ENCODE measurements around the gene CHMP4A. TPM values are rescaled to one million over a fixed set of nuclear protein-coding genes. Genes with fewer than 3 reads are reported as not detected.
A peak's percentile ranks its signal among the peaks of the same experiment; 100 is the strongest.

CHMP4A gene
- total and polyA plus RNA-seq, 9 of the 15 experiments (the other 6 are each of a cell fraction or from before 2014, with no cell fraction given): 28.8 to 104 (median 52.7) TPM

DNA sequence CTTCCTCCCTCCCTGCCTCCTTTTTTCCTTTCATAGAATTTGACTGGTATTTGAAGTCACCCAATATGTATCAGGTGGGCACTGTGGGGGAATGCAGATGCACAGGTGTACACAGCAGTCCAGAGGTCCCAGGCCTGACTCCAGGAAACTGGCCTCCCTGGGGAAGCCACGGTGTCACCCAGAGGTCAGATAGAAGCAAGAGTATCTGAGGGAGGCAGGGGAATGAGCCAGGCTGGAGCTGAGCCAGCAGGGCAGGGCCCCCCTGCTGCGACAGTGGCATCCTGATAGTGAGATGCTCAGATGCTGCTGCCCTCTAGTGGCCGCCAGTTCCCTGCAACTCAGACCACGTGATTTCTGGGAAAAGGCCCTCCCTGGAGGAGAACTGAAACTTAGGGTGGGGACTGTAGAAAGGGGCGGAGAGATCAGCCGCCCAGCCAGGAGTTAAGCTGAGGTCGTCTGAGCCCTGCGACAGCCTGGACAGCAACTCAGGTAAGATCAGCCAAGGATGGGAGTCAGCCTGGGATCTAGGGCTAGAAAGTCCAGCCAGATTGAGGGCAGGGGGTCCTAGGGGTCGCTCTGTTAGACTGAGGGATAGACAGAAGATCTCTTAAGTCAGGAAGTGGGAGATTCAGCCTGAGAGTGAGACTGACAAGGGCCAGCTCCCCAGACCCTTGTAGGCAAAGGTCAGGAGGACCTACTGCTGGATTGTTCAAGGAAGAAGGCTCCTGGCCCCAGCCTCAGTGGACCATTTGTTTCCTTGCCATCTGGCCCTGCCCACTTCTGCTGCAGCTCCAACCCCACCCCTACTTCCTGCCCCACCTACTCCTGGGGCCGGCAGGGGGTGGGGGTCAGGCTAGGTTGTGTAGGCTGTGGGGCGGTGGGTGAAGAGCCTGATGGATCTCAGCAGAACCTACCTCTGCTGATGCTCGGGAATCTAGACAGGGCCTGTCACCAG, 52.2 kb downstream of the CHMP4A start, which contains the start of gene IRF9 (continued):
- TF ChIP-seq STAT5B (CRISPR knock-in tag; IDR thresholded peaks at IDR 0.05): no peak
- TF ChIP-seq TAF1 (IDR thresholded peaks at IDR 0.05; ENCODE audit: control insufficient read depth, extremely low read depth, insufficient read depth, low read length, severe bottlenecking): peak; percentile 12
- no peak for TF ChIP-seq ZNF316 (IDR thresholded peaks at IDR 0.05)
- peak; percentile 50; the same call in 1 of the 2 replicates for TF ChIP-seq SMAD4 (CRISPR knock-in tag; conservative IDR thresholded peaks at IDR 0.05)
- no peak for TF ChIP-seq HLTF (IDR thresholded peaks at IDR 0.05)
- no peak for TF ChIP-seq FUS (optimal IDR thresholded peaks at IDR 0.05; ENCODE audit: low read depth, low read length)
- 0 out of 2 replicates have a peak, but pooled peaks have one; percentile 16 for TF ChIP-seq LEF1 (IDR thresholded peaks at IDR 0.05)
- TF ChIP-seq, protein P1, sequence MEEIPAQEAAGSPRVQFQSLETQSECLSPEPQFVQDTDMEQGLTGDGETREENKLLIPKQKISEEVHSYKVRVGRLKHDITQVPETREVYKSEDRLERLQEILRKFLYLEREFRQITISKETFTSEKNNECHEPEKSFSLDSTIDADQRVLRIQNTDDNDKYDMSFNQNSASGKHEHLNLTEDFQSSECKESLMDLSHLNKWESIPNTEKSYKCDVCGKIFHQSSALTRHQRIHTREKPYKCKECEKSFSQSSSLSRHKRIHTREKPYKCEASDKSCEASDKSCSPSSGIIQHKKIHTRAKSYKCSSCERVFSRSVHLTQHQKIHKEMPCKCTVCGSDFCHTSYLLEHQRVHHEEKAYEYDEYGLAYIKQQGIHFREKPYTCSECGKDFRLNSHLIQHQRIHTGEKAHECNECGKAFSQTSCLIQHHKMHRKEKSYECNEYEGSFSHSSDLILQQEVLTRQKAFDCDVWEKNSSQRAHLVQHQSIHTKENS (CRISPR knock-in tag; IDR thresholded peaks at IDR 0.05): no peak
- no peak for TF ChIP-seq EHMT2 (IDR thresholded peaks at IDR 0.05)
- peak; percentile 98 for TF ChIP-seq NFIC (IDR thresholded peaks at IDR 0.05)
- TF ChIP-seq CBFA2T3 (IDR thresholded peaks at IDR 0.05): peak; percentile 47

All from K562 (cell line).